Measurements from ENCODE around the gene LIPC.

The LIPC gene

GRCh38 chr15:58431221-58432149 lies at the start of gene LIPC:
Gene LIPC (plus strand): TSS chr15:58431991. CDS start chr15:58432033, 42 bp downstream.
- FAIRE-seq, result no peak
- no peak for DNase-seq (ENCODE audit: insufficient read length, low spot score)

GRCh38 chr15:58383876-58384275 lies 47.9 kb upstream of the LIPC start:
- no peak for FAIRE-seq
- no peak for DNase-seq (ENCODE audit: insufficient read length, low spot score)

DNA sequence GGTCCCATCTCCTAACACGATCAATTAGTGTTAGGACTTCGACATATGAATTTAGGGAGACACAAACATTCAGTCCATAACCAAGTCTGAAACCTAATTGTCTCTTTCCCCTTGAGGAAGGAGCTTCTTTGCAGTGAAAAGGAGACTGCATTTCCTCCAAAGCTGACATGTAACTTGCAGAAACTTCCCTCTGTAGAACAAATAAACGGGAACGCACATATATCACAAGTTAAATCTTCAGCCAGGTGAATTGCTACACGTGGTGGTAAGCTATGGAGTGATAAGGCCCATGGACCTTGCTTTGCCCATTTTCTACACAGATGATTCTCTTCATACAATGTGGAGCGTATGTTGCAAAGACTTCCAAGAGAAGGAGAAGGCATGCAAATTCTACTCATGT lies 47.1 kb upstream of the LIPC start:
- DNase-seq (ENCODE audit: insufficient read length, low spot score) (no peak), FAIRE-seq (no peak)

GRCh38 chr15:58386081-58386480 lies 45.7 kb upstream of the LIPC start:
- DNase-seq (ENCODE audit: insufficient read length, low spot score), result no peak
- no peak for FAIRE-seq

- FAIRE-seq (no peak), DNase-seq (ENCODE audit: insufficient read length, low spot score) (no peak)
These were observed 45.1 kb upstream of the LIPC start for GRCh38 chr15:58386641-58387040.

GRCh38 chr15:58387130-58387529 lies 44.7 kb upstream of the LIPC start:
- no peak for FAIRE-seq
- DNase-seq (ENCODE audit: insufficient read length, low spot score), result no peak

- FAIRE-seq (no peak), DNase-seq (ENCODE audit: insufficient read length, low spot score) (no peak)
These were observed 43.6 kb upstream of the LIPC start for GRCh38 chr15:58388211-58388610.

DNA sequence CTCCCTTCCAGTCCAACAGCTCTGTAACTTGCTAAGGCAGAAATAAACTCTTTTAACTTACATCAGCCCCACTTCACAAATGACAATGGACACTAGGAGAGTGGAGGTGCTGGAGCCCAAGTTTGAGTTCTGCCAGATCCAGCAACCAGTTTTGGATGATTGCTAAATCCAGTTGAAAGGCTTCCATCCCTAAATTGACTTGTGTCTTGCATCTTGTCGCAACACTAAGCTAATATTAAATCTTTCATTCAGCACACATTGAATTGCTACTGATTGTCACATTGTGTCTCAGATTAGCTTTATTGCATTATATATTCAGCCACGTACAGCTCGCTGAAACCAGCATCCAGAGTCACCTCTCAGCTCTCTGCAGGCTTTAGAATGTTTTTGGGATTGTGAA lies 41.7 kb upstream of the LIPC start:
- no peak for DNase-seq (ENCODE audit: insufficient read length, low spot score)
- no peak for FAIRE-seq

- DNase-seq (ENCODE audit: insufficient read length, low spot score) (no peak), FAIRE-seq (no peak)
These were observed 41.1 kb upstream of the LIPC start for GRCh38 chr15:58390655-58391054.

- FAIRE-seq, result no peak
These were observed 40.7 kb upstream of the LIPC start for GRCh38 chr15:58391088-58391487.

GRCh38 chr15:58392141-58392540 lies 39.6 kb upstream of the LIPC start:
- DNase-seq (ENCODE audit: insufficient read length, low spot score), result no peak
- FAIRE-seq, result no peak

More at GRCh38 chr15:58391088-58391487, 40.7 kb upstream of the LIPC start:
- DNase-seq (ENCODE audit: insufficient read length, low spot score), result no peak

- no peak for FAIRE-seq
- no peak for DNase-seq (ENCODE audit: insufficient read length, low spot score)
These were observed 39.1 kb upstream of the LIPC start for GRCh38 chr15:58392611-58393161.

DNA sequence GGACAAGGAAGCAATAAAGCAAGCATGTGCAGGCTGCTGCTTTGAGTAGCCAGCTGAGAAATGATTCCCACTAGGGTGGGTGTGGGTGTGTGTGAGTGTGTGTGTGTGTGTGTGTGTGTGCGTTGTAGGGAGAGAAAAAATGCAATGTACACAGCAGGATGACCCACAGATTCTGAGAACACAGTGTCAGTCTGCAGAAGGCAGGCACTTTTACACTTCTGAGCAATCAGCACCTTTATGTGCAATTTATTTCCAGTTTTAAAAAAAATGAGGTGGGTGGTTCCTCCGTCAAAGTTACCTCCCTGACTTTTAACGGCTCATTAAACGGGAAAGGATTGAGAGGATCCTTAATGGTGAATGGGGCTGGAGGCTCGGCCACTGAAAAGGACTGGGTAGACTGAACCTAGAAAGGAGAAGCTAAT lies 38.5 kb upstream of the LIPC start:
- FAIRE-seq (no peak), DNase-seq (ENCODE audit: insufficient read length, low spot score) (no peak)

DNA sequence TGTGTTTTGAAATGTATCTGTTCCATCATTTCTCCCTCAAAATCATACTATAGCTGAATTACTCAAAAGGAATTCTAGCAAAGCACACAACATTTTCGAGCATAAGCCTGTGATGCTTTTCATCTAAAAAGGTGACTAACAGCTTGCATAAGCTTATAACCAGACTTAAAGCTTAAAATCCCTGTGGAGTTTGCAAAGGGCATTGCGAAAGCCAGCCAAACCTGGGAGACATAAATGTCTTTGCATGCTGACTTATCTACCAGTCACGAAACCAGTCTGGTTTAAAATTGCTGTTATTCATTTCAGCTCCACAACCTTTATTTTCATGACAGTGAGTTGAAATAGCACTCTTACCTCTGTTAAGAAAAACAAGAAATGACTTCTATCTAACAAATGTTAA lies 35.6 kb upstream of the LIPC start:
- FAIRE-seq, result no peak
- no peak for DNase-seq (ENCODE audit: insufficient read length, low spot score)

GRCh38 chr15:58398071-58398470 lies 33.7 kb upstream of the LIPC start:
- DNase-seq (ENCODE audit: insufficient read length, low spot score) (no peak), FAIRE-seq (no peak)

DNA sequence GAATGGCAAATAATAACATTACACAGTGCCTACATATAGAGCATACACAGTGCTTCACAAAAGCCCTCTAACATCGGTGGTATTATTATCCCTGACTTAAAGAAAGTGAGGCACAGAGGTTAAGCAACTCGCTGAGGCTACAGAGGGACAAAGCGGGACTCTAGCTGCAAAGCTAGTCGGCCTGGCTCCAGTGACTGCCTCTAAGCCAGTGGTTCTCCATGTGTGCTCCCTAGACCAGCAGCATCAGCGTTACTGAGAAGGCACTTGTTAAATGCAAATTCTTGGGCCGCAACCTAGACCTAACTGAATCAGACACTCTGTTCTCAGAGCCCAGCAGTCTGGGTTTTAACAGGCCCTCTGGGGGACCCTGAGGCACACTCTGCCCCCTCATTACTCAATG lies 33.1 kb upstream of the LIPC start:
- DNase-seq (ENCODE audit: insufficient read length, low spot score) (no peak), FAIRE-seq (no peak)

GRCh38 chr15:58399739-58400138 lies 32.1 kb upstream of the LIPC start:
- FAIRE-seq (no peak), DNase-seq (ENCODE audit: insufficient read length, low spot score) (no peak)

DNA sequence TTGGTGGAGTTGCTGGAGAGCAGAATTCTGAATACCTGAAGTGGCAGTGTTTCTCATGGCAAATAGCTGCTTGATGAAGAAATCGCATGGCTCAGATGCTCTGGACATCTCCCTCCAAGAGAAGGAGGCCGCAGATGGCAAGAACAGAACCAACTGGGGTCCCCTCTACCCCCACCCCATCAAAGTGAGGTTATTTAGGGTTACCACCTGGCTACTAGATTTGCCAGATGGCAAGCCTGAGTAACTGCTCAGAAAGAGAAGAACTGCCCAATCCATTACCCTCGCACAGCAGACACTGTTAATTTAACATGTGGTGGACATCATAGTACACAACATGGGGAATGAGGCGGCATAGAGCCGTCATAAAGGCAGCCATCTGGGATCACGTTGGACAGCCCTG lies 30.5 kb upstream of the LIPC start:
- FAIRE-seq (no peak), DNase-seq (ENCODE audit: insufficient read length, low spot score) (no peak)

DNA sequence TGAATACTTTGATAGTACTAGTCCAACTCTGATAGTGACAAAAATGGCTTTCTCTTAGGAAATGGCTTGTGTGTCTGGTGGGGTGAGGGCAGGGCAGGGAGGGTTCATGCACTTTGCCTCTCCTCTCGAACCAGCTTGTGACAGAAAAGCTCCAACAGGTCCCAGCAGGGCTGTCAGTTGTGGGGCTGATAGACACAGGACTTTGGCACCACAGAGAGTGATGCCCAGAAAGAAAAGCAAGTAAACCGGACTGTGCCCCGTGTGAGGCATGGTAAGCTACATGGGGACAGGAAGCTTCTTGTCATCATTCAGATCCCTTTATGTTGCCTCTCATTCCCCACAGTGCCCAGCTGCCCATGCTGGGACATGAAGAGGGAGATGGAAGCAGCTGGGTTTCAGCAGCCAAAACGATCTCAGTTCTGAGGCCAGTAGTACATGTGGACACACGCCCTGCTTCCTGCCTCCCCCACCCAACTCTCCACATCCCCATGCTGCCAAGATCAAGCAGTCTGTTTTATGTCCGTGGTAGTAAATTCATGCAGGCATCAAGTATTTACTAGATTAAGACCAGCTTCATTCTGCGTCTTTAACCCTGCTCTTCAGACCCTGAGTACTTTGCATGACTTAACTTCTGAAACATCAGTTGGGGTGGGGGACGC lies 29.7 kb upstream of the LIPC start:
- DNase-seq (ENCODE audit: insufficient read length, low spot score), result no peak
- no peak for FAIRE-seq

DNA sequence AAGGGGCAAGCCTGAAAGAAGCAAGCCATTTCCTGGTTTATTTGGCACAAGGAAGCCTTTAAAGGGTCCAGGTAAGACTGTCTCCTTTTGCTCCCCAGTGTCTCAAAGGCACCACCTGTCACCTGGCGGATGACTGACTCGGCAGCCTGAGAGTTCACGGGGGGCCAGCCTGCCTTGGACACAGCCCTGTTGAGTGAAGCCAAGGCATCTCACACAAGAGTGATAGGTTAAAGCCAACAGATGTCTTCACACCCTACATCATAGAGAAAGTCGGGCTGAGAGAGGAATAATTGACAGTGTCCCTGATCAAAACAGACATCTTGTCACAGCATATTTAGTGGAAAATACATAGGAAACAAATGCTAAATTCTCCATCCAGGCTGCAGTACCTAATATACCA lies 28.2 kb upstream of the LIPC start:
- DNase-seq (ENCODE audit: insufficient read length, low spot score), result no peak
- FAIRE-seq, result no peak

DNA sequence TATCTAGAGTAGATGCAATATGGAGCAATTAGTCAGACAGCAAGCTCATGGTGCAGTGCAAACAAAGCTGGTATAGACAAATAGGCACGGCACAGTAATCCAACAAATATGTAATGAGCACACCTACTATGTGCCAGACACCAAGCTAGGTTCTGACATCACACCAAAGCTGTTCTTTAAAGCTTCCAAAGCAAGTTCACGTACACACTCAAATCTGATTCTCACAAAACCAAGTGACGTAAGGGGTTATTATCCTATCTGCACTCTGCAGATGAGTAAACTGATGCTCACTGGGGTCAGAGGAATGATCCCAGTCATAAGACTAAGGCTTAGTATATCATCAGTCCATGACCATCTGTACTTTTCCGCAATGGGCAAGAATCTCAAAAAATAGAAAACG lies 27.8 kb upstream of the LIPC start:
- DNase-seq (ENCODE audit: insufficient read length, low spot score), result no peak
- FAIRE-seq, result no peak

GRCh38 chr15:58404722-58405121 lies 27.1 kb upstream of the LIPC start:
- DNase-seq (ENCODE audit: insufficient read length, low spot score) (no peak), FAIRE-seq (no peak)
